Stimulated activated CD8-positive, alpha-beta memory T cell treated with anti-CD3 and anti-CD28 coated beads, Interleukin-7, amount 100 ng/mL, for 4 hours (primary cell): ENCODE data around the gene TMEM72.
A peak's percentile ranks its signal among the peaks of the same experiment; 100 is the strongest.

Experiments
- DNase-seq, 2 donors: peaks; one replicate each; pipeline ENCODE4 v3.0.0-alpha.2; 2020; ENCODE audit warnings: low read depth in 2 of 2

Gene TMEM72

GRCh38 chr10:44917848-44918247 is 6.7 kb downstream of the TMEM72 start:
- no peak for DNase-seq

- no peak for DNase-seq
These were observed 9.1 kb downstream of the TMEM72 start for GRCh38 chr10:44920252-44920651.

GRCh38 chr10:44921061-44921460 is 9.9 kb downstream of the TMEM72 start:
- no peak for DNase-seq

GRCh38 chr10:44921506-44921905 is 10.4 kb downstream of the TMEM72 start:
- no peak for DNase-seq

- DNase-seq: no peak
These were observed 10.9 kb downstream of the TMEM72 start for GRCh38 chr10:44922021-44922420.

- DNase-seq: no peak
These were observed 11.8 kb downstream of the TMEM72 start for GRCh38 chr10:44922796-44923545.

- no peak for DNase-seq
These were observed 12.5 kb downstream of the TMEM72 start for GRCh38 chr10:44923611-44924010.

GRCh38 chr10:44924261-44925040 is 13.3 kb downstream of the TMEM72 start:
- DNase-seq: no peak

GRCh38 chr10:44925224-44925623 is 14.1 kb downstream of the TMEM72 start:
- no peak for DNase-seq

- no peak for DNase-seq
These were observed 14.9 kb downstream of the TMEM72 start for GRCh38 chr10:44925811-44926750.

- no peak for DNase-seq
These were observed 15.7 kb downstream of the TMEM72 start for GRCh38 chr10:44926751-44927351.

- DNase-seq: no peak
These were observed 16.2 kb downstream of the TMEM72 start for GRCh38 chr10:44927352-44927751.

GRCh38 chr10:44928462-44928861 is 17.3 kb downstream of the TMEM72 start:
- no peak for DNase-seq

- DNase-seq: no peak
These were observed 18.5 kb downstream of the TMEM72 start for GRCh38 chr10:44929356-44930255.

- DNase-seq: no peak
These were observed 19.9 kb downstream of the TMEM72 start for GRCh38 chr10:44930904-44931620.

- DNase-seq: no peak
These were observed 20.7 kb downstream of the TMEM72 start for GRCh38 chr10:44931621-44932516.

- DNase-seq: peak; percentile 60 to 64
These were observed 21.6 kb downstream of the TMEM72 start for GRCh38 chr10:44932517-44933450.
